ENCODE measurements around the gene SH3GL2.

Gene SH3GL2

DNA sequence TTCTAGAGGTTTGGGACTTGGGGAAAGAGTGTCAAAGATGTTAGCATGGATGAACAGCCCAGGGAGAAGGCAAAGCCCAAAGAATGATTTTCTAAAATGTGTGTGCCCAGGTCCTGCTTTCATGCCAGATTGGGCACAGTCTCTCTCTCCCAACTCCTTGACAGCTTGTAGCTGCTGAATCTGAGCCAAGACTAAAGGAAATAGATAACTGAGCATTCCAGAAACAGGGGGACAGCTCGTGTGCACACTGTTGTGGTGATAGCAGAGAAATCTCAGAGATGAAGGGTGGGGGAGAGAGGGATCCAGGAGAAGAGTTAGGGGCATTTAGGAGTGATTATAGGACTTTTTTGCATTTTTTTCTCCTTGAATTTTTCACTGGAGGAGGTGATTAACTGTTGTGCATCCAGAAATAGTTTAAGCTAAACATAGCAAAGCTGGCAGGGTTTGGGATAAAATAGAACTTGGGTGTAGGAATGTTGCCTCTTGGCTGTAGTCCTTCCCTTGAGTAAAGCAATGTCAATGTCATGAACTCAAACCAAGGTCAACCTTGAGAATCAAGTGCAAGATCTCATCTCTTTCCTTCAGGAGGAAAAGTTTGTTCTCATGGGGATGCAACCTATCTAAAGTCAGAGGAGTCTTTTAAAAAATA lies 245.9 kb downstream of the SH3GL2 start:
- no peak for DNase-seq

DNA sequence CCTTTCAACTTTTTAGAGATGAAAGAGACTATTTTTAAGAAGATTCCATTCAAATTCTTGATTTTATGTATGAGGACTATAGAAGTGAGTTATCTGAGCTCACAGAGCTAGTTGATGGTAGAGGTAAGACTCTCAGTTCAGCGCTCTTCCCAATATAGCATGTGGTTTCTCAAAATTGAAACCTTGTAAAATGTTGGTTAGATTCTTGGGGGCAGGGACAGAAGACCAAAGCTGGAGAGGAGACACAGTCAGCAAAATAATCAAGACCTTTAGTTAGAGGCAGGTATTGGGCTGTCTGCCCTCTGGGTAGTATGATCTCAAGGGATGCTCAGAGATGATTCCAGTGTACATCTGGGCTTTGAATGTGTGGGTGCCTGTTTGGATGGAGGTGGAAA lies 246.4 kb downstream of the SH3GL2 start:
- no peak for DNase-seq

DNA sequence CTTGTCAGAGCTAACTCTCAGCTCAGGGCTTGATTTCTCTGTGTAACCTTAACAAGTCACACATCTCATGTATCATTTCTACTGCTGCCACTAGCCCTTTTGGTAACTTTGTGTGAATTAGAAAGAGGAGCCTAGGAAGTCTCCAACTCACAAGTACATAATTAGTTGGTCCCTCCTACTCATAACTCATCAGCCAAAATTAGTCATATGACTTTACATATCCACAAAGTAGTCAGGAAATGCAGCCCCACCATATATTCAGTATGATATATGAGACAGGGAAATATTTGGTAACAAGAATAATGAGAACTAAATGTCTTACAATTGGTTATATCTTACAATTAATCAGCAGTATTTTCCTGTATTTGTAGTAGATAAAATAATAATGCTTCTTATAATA lies 250.2 kb downstream of the SH3GL2 start:
- no peak for DNase-seq

DNA sequence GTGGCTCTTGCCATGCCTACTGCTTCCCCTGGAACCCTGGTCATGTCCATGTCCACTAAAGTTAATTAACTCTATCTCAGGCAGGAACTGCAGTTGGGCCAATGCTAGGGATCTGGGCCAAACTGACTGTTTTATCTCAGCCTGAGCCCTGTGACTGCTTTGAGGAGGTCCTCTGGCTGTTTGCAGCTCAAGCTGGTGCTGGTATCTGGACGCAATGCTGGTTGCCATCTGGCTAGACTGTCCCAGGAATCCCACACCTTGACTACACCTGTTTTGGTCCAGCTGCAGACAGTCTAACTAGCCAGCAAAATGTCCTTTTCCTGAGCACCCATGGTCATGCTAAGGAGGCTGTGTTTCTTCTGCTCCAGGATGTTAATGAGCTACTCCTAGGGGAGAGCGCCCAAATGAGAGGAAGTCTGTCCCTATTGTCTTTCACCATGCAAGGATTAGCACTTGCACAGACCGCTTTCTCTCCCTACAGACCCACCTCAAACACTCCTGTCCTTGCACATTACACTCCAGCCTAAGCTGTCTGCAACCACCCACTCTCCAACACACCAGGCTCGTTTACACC lies 251.0 kb downstream of the SH3GL2 start:
- DNase-seq = no peak

DNA sequence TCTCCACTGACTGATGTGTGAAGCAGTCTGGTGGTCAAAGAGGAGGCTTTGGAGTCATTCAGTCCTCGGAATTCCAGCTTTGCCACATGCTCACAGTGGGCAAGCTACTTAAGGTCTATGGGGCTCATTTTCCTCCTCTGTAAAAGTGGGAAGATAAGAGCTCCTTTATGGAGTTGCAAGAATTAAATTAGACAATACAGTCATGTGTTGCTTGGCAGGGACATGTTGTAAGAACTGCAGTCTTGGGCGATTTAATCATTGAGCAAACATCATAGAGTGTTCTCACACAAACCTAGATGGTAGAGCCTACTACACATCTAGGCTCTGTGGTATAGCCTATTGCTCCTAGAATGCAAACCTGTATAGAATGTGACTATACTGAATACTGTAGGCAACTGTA lies 253.9 kb downstream of the SH3GL2 start:
- DNase-seq = no peak

DNA sequence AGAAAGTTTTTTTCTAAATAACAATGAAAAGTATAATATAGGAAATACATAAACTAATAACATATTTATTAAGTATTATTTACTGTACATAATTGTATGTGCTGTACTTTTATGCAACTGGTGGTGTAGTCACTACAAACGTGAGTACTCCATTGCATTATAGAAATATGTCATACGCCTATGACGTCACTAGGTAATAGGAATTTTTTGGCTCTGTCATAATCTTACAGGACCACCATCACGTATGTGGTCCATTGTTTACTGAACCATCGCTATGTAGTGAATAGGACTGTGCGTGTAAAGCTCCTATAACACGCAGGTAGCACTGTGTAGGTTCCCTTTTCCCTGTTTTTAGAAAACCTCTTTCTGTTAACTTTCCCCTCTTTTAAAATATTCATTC lies 255.0 kb downstream of the SH3GL2 start:
- no peak for DNase-seq

DNA sequence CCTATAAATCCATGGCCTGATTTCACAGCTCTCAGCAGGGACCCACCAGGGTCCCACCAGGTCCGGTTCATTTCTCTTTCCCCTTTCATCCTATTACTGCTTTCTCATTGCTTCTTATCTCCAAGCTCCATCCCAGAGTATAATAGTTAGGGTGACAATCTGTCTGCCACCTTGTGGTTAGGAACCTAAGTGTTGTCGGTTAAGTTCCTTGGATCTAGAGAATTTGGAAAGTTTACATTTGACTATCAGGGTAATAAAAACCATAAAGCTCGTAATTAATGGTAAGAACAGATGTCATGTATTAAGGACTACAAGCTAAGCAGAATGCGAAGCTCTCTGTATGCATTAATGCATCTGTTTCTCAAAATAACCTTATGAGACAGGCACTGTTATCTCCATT lies 259.1 kb downstream of the SH3GL2 start:
- no peak for DNase-seq

DNA sequence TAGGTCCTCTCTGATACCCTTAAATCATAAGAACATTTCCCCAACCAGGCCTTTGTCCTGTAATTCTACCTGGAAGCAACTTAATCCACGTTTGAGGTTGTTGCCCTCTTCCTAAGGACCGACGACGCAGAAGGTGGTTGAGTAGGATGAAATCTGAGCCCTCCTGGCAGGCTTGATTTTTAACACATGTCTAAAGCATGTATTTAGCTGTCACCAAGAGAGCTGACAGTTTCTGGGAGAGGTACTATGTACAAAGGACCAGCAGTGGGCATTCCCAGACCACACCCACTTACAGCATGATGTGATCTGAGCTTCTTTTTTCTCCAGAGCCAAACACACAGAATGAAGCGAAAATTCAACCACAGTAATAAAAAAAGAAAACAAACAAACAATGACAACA lies 260.9 kb downstream of the SH3GL2 start:
- no peak for DNase-seq

DNA sequence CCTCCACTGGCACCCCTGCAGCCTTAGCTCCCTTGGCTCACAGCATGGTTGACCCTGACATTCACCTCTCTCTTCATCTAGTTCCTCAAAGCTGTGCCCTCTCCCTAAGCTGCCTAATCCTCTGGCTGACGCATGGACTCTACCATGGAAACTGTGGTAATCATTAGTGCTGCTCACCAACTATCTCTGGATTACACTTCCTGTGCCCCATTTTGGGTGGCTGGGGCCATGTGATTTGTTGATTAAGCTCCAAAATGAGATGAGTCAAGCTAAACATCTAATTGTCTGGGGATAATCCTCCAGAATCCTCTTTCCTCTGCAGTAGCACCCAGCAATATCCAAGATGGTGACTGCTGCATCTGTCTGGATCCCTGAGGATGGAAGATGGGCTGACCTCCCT lies 264.4 kb downstream of the SH3GL2 start:
- no peak for DNase-seq

All from inflammatory macrophage treated with lipopolysaccharide for 4 hours (primary cell).